Measurements from ENCODE around the gene KLHL35.
"Not testable (repeated sequence)": the region's sequence is repeated elsewhere in the genome, so short reads cannot be mapped to it uniquely, and the experiment has no call there.

The KLHL35 gene

GRCh38 chr11:75380716-75381420 is 52.1 kb downstream of the KLHL35 start:
- TF ChIP-seq, protein P1, sequence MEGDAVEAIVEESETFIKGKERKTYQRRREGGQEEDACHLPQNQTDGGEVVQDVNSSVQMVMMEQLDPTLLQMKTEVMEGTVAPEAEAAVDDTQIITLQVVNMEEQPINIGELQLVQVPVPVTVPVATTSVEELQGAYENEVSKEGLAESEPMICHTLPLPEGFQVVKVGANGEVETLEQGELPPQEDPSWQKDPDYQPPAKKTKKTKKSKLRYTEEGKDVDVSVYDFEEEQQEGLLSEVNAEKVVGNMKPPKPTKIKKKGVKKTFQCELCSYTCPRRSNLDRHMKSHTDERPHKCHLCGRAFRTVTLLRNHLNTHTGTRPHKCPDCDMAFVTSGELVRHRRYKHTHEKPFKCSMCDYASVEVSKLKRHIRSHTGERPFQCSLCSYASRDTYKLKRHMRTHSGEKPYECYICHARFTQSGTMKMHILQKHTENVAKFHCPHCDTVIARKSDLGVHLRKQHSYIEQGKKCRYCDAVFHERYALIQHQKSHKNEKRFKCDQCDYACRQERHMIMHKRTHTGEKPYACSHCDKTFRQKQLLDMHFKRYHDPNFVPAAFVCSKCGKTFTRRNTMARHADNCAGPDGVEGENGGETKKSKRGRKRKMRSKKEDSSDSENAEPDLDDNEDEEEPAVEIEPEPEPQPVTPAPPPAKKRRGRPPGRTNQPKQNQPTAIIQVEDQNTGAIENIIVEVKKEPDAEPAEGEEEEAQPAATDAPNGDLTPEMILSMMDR (IDR thresholded peaks at IDR 0.05; ENCODE audit: low read depth, low read length), result no peak
- no peak for DNase-seq (ENCODE audit: low read depth in 2 of 2)
- no peak overlapping the region for H3K4me3 ChIP-seq (replicated peaks in 1 of 2; ENCODE audit: low read depth in 2 of 2, low read length in 2 of 2)

DNA sequence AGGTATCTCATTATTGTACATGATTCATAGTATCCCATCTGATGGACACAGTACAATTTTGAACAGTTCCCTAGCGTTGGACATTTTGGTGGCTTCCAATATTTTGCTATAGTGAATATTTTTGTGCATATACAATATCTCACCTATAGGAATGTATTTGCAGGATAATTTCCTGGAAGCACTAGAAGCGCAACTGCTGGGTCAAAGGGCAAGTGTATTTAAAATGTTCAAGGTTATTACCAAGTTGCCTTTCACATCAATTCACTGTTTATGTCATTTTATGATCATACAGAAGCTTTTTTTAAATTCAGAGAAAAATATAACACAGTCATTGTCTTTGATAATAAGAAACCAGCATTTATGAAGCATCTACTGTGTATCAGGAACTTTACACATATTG is 52.8 kb downstream of the KLHL35 start:
- DNase-seq (ENCODE audit: low read depth in 2 of 2), result no peak
- TF ChIP-seq, protein P1 (IDR thresholded peaks at IDR 0.05; ENCODE audit: low read depth, low read length), result no peak
- H3K4me3 ChIP-seq (replicated peaks in 1 of 2; ENCODE audit: low read depth in 2 of 2, low read length in 2 of 2), result no peak overlapping the region

DNA sequence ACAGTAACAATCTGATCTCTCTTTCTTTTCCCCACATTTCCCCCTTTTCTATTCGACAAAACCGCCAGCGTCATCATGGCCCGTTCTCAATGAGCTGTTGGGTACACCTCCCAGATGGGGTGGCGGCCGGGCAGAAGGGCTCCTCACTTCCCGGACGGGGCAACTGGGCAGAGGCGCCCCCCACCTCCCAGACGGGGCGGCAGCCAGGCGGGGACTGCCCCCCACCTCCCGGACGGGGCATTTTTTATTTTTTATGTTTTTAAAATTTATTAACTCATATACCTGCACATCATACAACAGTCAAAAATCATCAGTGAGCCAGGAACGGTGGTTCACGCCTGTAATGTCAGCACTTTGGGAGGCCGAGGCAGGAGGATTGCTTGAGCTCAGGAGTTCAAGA is 54.2 kb downstream of the KLHL35 start:
- not testable (repeated sequence) for H3K4me3 ChIP-seq (replicated peaks in 1 of 2; ENCODE audit: low read depth in 2 of 2, low read length in 2 of 2); DNase-seq (ENCODE audit: low read depth in 2 of 2)

DNA sequence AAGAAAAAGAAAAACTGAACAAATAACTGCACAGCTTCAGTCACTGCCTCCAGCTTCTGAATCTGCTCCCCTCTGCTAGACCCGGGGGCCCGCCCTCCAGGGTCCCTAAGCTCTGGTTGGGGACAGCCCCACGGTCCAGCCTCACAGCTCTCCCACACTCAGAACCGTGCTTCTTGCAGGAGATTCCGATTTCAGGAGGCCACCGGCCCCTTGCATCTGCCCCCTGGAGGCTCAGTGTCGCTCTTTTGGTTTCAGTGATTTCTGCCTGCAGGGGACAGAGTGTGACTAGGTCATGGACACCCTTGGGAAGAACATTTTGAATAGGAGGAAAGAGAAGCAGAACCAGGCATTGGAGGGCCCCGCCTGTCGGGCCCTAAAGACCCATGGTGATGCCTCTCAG is 56.8 kb downstream of the KLHL35 start:
- DNase-seq (ENCODE audit: low read depth in 2 of 2), result no peak
- H3K4me3 ChIP-seq (replicated peaks in 1 of 2; ENCODE audit: low read depth in 2 of 2, low read length in 2 of 2), result no peak overlapping the region

GRCh38 chr11:75375626-75376025 is 57.4 kb downstream of the KLHL35 start:
- no peak for DNase-seq (ENCODE audit: low read depth in 2 of 2)
- no peak overlapping the region for H3K4me3 ChIP-seq (replicated peaks in 1 of 2; ENCODE audit: low read depth in 2 of 2, low read length in 2 of 2)
- TF ChIP-seq, protein P1 (IDR thresholded peaks at IDR 0.05; ENCODE audit: low read depth, low read length), result no peak

More for the DNA sequence above, 56.8 kb downstream of the KLHL35 start:
- TF ChIP-seq, protein P1 (IDR thresholded peaks at IDR 0.05; ENCODE audit: low read depth, low read length), result no peak

DNA sequence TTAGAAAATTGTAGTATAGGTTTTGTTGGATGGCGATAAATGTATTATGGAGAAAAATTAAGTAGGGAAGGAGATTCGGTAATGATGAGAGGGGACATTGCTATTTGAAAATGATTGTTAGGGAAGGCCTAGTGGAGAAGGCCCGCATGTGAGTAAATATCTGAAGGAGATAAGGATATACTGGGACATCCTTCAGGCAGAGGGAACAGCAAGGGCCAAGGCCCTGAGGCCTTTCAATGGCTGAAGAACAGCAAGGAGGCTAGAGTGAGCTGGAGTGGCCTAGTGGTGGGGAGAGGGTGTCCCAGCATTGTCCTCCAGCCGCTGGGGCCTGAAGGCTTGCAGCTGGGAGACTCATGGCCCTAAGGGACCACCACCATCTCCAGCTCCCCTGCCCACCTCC is 58.4 kb downstream of the KLHL35 start:
- no peak overlapping the region for H3K4me3 ChIP-seq (replicated peaks in 1 of 2; ENCODE audit: low read depth in 2 of 2, low read length in 2 of 2)
- TF ChIP-seq, protein P1 (IDR thresholded peaks at IDR 0.05; ENCODE audit: low read depth, low read length), result no peak
- DNase-seq (ENCODE audit: low read depth in 2 of 2), result no peak

- no peak for DNase-seq (ENCODE audit: low read depth in 2 of 2)
- TF ChIP-seq, protein P1 (IDR thresholded peaks at IDR 0.05; ENCODE audit: low read depth, low read length), result no peak
- H3K4me3 ChIP-seq (replicated peaks in 1 of 2; ENCODE audit: low read depth in 2 of 2, low read length in 2 of 2), result no peak overlapping the region
These were observed 59.8 kb downstream of the KLHL35 start for GRCh38 chr11:75373201-75373600.

Data from cardiac fibroblast (primary cell).